Adrenal gland (tissue), 5 donors: Measurements from ENCODE around the gene UFD1.

Experiments used
- POLR2A ChIP-seq, 2 donors: fragments of 450-650 bp; IDR thresholded peaks; one replicate each; pipeline ENCODE4 v1.6.1; 2017; ENCODE audit warnings: antibody characterized with exemption in 2 of 2, mild to moderate bottlenecking in 2 of 2, moderate library complexity in 1 of 2
- TF ChIP-seq, protein P1 (sequence below), 6 experiments: fragments of 450-650 bp in 4 of 6; fragments of 200-600 bp in 2 of 6; sonication (generic) in 1 of 6; IDR thresholded peaks; 1 replicate in 5 of 6; 2 replicates in 1 of 6; pipeline versions ENCODE4 v1.5.1 to v1.8.0; 2016 to 2021; ENCODE audit warnings: antibody characterized with exemption in 6 of 6, mild to moderate bottlenecking in 2 of 6, moderate library complexity in 1 of 6
- donor health status: DM: no; HTN: no; CAD: no.

DNA sequence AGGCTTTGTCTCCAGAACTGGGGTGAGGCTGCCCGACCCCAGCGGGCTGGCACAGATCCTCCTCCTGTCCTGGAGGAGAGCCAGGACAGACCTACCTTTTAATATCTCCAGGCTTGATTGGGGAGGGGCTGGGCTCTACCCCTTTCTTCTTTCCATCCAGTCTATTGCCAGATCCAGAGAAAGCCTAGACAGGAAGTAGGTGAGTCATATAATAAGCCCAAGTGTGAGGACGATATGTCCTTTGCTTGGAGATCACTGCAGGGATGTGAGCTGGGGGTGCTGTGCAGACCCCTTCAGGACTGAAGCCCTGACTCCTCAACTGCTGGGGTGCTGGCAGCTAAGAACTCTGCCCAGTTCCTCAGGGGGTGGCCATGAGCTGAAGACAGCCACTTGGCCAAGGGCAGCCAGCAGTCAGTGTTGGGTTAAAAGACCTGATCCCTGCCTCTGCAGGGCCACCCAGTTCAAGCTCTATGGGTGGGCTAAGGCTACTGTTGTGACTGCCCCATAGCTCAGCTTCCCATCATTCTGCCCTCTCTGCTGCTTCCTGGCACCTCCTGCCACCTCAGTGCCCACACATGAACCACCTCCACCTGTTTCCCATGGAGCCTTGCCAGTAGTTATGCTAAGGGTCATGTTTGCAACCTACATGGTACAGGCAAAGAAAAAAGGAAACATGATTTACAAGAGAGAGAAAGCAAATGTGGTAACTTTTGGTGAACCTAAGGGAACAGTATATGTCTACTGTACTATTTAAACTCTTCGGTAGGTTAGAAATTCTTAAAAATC lies 23.2 kb downstream of the UFD1 start:
- TF ChIP-seq, protein P1, sequence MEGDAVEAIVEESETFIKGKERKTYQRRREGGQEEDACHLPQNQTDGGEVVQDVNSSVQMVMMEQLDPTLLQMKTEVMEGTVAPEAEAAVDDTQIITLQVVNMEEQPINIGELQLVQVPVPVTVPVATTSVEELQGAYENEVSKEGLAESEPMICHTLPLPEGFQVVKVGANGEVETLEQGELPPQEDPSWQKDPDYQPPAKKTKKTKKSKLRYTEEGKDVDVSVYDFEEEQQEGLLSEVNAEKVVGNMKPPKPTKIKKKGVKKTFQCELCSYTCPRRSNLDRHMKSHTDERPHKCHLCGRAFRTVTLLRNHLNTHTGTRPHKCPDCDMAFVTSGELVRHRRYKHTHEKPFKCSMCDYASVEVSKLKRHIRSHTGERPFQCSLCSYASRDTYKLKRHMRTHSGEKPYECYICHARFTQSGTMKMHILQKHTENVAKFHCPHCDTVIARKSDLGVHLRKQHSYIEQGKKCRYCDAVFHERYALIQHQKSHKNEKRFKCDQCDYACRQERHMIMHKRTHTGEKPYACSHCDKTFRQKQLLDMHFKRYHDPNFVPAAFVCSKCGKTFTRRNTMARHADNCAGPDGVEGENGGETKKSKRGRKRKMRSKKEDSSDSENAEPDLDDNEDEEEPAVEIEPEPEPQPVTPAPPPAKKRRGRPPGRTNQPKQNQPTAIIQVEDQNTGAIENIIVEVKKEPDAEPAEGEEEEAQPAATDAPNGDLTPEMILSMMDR (IDR thresholded peaks at IDR 0.05), result no peak
- TF ChIP-seq POLR2A (IDR thresholded peaks at IDR 0.05), result no peak
